Neural progenitor cell (in vitro differentiated cells): ENCODE measurements around the gene PRRC1.

Experiments used
- EZH2 ChIP-seq: fragments of 200-600 bp; sonication (generic); IDR thresholded peaks from 2 replicates; pipeline ENCODE4 v1.6.1; 2017; ENCODE audit warnings: antibody characterized with exemption, mild to moderate bottlenecking, moderate library complexity
- EZH2phosphoT487 ChIP-seq: fragments of 200-600 bp; sonication (generic); IDR thresholded peaks from 2 replicates; pipeline ENCODE4 v1.6.1; 2017; ENCODE audit warnings: antibody characterized with exemption
- TF ChIP-seq, protein P1 (sequence below): fragments of 200-600 bp; sonication (generic); IDR thresholded peaks from 2 replicates; pipeline ENCODE4 v1.5.1; 2017; ENCODE audit warnings: antibody characterized with exemption, mild to moderate bottlenecking

GRCh38 chr5:127572930-127573329 lies 55.5 kb downstream of the PRRC1 start:
- TF ChIP-seq, protein P1, sequence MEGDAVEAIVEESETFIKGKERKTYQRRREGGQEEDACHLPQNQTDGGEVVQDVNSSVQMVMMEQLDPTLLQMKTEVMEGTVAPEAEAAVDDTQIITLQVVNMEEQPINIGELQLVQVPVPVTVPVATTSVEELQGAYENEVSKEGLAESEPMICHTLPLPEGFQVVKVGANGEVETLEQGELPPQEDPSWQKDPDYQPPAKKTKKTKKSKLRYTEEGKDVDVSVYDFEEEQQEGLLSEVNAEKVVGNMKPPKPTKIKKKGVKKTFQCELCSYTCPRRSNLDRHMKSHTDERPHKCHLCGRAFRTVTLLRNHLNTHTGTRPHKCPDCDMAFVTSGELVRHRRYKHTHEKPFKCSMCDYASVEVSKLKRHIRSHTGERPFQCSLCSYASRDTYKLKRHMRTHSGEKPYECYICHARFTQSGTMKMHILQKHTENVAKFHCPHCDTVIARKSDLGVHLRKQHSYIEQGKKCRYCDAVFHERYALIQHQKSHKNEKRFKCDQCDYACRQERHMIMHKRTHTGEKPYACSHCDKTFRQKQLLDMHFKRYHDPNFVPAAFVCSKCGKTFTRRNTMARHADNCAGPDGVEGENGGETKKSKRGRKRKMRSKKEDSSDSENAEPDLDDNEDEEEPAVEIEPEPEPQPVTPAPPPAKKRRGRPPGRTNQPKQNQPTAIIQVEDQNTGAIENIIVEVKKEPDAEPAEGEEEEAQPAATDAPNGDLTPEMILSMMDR, result peak; percentile 38
- TF ChIP-seq EZH2phosphoT487, result no peak
- TF ChIP-seq EZH2, result no peak
